ENCODE data around the gene TMEM175. TPM values are rescaled to one million over a fixed set of nuclear protein-coding genes. Genes with fewer than 3 reads are reported as not detected.

Gene TMEM175, protein sequence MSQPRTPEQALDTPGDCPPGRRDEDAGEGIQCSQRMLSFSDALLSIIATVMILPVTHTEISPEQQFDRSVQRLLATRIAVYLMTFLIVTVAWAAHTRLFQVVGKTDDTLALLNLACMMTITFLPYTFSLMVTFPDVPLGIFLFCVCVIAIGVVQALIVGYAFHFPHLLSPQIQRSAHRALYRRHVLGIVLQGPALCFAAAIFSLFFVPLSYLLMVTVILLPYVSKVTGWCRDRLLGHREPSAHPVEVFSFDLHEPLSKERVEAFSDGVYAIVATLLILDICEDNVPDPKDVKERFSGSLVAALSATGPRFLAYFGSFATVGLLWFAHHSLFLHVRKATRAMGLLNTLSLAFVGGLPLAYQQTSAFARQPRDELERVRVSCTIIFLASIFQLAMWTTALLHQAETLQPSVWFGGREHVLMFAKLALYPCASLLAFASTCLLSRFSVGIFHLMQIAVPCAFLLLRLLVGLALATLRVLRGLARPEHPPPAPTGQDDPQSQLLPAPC
- 20.5 TPM for polyA plus RNA-seq (2012; ENCODE audit: low read depth, missing spikeins)

DNA sequence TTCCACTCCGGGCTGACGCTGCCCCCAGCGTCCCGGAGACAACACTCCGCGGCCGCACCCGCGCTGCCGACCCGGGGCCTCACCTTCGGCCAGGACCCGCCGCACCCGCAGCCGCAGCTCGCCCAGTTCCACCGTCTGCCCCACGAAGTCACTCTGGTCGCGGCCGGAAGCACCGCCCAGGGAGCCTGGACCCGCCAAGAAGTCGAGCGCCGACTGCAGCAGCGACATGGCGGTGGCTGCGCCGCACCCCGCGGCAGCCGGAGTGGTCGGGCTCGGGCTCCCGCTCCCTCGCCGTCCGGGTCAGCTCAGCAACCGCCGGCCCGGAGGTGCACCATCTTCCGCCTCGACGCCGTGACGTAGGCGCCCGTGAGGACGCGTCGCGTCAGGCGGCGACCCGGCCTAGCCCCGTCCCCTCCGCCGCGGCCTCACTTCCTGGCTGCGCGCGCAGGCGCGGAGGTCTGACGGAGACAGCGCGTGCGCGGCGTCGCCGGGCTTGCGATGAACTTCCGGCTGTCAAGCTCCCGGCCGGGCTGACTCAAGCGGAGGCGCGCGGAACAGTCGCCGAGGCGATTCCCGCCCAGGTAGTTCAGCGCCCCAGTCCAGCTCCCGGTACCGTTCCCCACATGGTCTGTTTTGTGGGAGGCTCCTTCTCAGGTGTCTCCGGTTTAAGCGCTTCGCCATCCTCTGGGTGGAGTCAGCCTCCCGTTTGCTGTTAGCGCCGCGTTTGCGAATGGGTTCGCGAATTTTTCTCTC is at the start of gene TMEM175, which contains the start of gene GAK:
Gene TMEM175 (plus strand): TSS at position 501 of the 753 bp plus-strand sequence. CDS start 15,280 bp downstream, outside the sequence.
Gene GAK (minus strand): TSS at position 357 of the 753 bp plus-strand sequence. CDS start 129 bp downstream, at position 228.
- TF ChIP-seq TAF1 (IDR thresholded peaks at IDR 0.05; ENCODE audit: low read depth, low read length): peak; percentile 87
- peak; percentile 66 for TF ChIP-seq SPI1 (IDR thresholded peaks at IDR 0.05; ENCODE audit: low read depth, low read length)
- peak; percentile 91 for TF ChIP-seq POLR2AphosphoS5 (IDR thresholded peaks at IDR 0.05; ENCODE audit: low read depth, low read length)
- TF ChIP-seq POU2F2 (IDR thresholded peaks at IDR 0.05; ENCODE audit: low read depth, low read length): peak; percentile 61; the same call in 1 of the 2 replicates
- TF ChIP-seq PAX5 (IDR thresholded peaks at IDR 0.05; ENCODE audit: insufficient read depth, low read length, severe bottlenecking): no peak
- TF ChIP-seq POLR2A (IDR thresholded peaks at IDR 0.05; ENCODE audit: low read depth, low read length): peak; percentile 90
- FAIRE-seq: peak; percentile 100
- DNase-seq (ENCODE audit: insufficient read length, low spot score): peak; percentile 97

DNA sequence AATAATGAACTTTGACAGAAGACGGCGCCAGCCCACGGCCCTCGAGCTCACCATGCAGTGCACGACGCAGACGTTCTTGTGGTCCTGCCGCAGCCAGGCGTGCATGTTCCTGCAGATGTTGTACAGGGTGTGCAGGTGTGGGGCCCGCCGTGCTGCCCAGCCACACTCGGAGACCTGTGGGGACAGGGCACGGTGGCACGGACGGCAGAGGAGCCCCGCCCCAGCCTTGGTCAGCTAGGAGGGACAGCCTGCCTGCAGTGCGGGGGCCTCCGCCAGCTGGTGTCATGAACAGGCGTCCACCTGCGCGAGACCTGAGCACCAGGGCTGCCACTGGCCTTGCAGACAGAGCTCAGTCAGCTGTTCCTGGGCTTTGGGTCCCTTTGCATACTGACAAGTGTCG is 49.6 kb upstream of the TMEM175 start:
- FAIRE-seq: no peak
- DNase-seq (ENCODE audit: insufficient read length, low spot score): no peak
- no peak for TF ChIP-seq TAF1 (IDR thresholded peaks at IDR 0.05; ENCODE audit: low read depth, low read length)
- TF ChIP-seq POU2F2 (IDR thresholded peaks at IDR 0.05; ENCODE audit: low read depth, low read length): no peak
- TF ChIP-seq POLR2AphosphoS5 (IDR thresholded peaks at IDR 0.05; ENCODE audit: low read depth, low read length): no peak
- TF ChIP-seq PAX5 (IDR thresholded peaks at IDR 0.05; ENCODE audit: insufficient read depth, low read length, severe bottlenecking): no peak
- no peak for TF ChIP-seq SPI1 (IDR thresholded peaks at IDR 0.05; ENCODE audit: low read depth, low read length)
- TF ChIP-seq POLR2A (IDR thresholded peaks at IDR 0.05; ENCODE audit: low read depth, low read length): no peak

DNA sequence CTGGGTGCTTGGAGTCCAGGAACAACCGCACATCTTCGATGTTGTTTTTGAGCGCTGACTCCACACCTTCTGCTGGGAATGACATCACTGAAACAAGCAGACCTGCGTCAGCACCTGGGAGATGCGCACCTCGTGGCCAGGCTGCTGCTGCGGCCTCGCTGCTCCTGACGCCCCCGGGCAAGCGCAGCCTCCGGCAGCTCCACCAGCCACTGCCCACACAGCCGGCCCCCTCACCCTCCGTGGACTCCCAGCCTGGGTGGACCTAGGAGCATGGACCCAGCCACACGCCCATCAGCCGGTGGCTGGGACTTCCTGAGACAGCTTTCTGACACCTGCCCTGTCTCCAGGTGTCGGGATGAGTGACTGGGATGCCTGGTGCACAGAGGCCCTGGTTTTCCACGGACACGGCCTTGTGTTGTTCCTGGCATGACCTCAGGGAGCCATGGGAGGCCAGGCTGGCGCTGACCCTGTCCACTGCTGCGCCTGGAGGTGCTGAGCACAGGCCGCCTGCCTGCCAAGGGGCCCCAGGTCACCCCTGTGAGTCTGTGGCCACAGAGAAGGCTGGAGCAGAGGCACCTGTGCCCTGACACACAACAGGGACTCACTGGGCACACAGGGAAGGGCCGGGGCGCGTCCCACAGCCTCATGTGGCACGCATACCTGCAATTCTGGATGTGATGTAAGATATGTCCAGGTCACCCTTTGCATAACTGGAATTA is 48.7 kb upstream of the TMEM175 start:
- FAIRE-seq: no peak
- DNase-seq (ENCODE audit: insufficient read length, low spot score): no peak
- no peak; the same call in 1 of the 2 replicates for TF ChIP-seq POLR2AphosphoS5 (IDR thresholded peaks at IDR 0.05; ENCODE audit: low read depth, low read length)
- no peak for TF ChIP-seq POU2F2 (IDR thresholded peaks at IDR 0.05; ENCODE audit: low read depth, low read length)
- TF ChIP-seq SPI1 (IDR thresholded peaks at IDR 0.05; ENCODE audit: low read depth, low read length): no peak
- no peak for TF ChIP-seq PAX5 (IDR thresholded peaks at IDR 0.05; ENCODE audit: insufficient read depth, low read length, severe bottlenecking)
- TF ChIP-seq TAF1 (IDR thresholded peaks at IDR 0.05; ENCODE audit: low read depth, low read length): no peak
- no peak for TF ChIP-seq POLR2A (IDR thresholded peaks at IDR 0.05; ENCODE audit: low read depth, low read length)

DNA sequence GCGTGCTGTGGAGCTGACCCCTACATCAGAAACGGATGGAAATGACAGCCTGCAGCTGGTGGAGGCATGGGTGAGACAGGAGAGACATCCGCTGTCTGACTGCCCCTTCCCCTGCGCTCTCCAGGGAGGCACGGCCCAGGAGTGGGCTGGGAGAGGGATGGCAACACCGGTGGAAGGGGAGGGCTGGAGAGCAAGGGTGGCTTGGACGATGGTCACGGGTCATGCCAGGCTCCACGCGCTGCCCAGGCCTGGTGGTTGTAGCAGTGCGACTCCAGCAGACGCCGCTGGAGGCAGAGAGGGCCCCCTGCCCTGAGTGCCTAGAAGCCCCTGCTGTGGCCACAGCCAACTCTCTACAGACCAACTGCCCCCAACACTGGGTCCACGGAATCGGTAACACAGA is 48.0 kb upstream of the TMEM175 start:
- DNase-seq (ENCODE audit: insufficient read length, low spot score): no peak
- no peak for FAIRE-seq

DNA sequence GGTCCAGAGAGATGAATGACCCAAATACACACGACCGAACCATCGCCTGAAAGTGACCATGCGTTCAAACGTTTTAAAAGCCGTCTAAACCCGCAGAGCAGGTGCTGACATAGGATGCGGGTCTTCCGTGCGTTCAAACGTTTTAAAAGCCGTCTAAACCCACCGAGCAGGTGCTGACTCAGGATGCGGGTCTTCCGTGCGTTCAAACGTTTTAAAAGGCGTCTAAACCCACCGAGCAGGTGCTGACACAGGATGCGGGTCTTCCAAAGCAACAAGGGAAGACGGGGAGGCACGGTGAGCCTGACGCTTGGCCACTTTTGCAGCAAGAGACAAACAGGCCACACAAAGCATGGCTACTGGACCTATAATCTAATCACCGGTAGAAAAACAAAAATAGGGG is 47.4 kb upstream of the TMEM175 start:
- FAIRE-seq (no peak), DNase-seq (ENCODE audit: insufficient read length, low spot score) (no peak)
- TF ChIP-seq SPI1 (IDR thresholded peaks at IDR 0.05; ENCODE audit: low read depth, low read length) (no peak), PAX5 (IDR thresholded peaks at IDR 0.05; ENCODE audit: insufficient read depth, low read length, severe bottlenecking) (no peak), POLR2A (IDR thresholded peaks at IDR 0.05; ENCODE audit: low read depth, low read length) (no peak), POLR2AphosphoS5 (IDR thresholded peaks at IDR 0.05; ENCODE audit: low read depth, low read length) (no peak), TAF1 (IDR thresholded peaks at IDR 0.05; ENCODE audit: low read depth, low read length) (no peak)

More for the DNA sequence above, 48.0 kb upstream of the TMEM175 start:
- TF ChIP-seq POU2F2 (IDR thresholded peaks at IDR 0.05; ENCODE audit: low read depth, low read length) (no peak), POLR2AphosphoS5 (IDR thresholded peaks at IDR 0.05; ENCODE audit: low read depth, low read length) (no peak), POLR2A (IDR thresholded peaks at IDR 0.05; ENCODE audit: low read depth, low read length) (no peak), SPI1 (IDR thresholded peaks at IDR 0.05; ENCODE audit: low read depth, low read length) (no peak), PAX5 (IDR thresholded peaks at IDR 0.05; ENCODE audit: insufficient read depth, low read length, severe bottlenecking) (no peak), TAF1 (IDR thresholded peaks at IDR 0.05; ENCODE audit: low read depth, low read length) (no peak)

DNA sequence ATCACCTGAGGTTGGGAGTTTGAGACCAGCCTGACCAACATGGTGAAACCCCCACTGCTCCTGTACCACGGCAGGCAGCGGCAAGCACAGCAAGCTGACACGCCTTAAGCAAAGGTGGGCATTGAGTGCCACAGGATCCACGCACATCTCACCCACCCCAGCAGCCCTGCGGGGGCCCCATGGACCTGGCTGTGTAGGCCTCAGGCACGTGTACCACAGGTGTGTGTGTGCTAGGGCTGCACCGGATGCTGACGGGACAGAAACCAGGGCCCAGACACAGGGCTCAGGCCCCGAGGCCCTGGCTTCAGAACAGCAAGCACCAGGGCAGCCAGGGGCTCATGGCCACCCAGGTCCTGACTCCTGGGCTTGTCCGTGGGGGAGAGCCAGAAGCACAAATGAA is 46.9 kb upstream of the TMEM175 start:
- DNase-seq (ENCODE audit: insufficient read length, low spot score) (no peak), FAIRE-seq (no peak)
- TF ChIP-seq PAX5 (IDR thresholded peaks at IDR 0.05; ENCODE audit: insufficient read depth, low read length, severe bottlenecking): no peak
- no peak for TF ChIP-seq TAF1 (IDR thresholded peaks at IDR 0.05; ENCODE audit: low read depth, low read length)
- TF ChIP-seq POLR2AphosphoS5 (IDR thresholded peaks at IDR 0.05; ENCODE audit: low read depth, low read length): no peak

DNA sequence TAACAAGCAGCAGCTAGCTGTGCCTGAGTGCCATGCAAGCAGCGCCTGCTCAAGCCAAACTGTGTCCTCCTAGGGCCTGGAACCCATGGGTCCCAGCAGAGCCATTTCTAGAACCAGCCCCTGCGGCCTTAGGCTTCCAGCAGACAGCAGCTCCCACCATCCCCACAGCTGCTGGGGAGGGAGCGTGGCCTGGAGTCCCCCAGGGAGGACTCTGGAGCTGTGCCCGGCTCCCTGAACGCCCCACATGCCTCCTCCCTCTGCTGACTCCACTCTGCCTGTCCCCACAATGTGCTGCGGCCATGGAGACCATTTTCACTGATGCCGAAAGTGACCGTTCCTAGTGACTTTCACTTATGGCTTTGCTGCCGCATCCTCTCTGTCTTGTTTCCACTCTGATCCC is 46.0 kb upstream of the TMEM175 start:
- no peak for TF ChIP-seq POLR2A (IDR thresholded peaks at IDR 0.05; ENCODE audit: low read depth, low read length)
- no peak for TF ChIP-seq POLR2AphosphoS5 (IDR thresholded peaks at IDR 0.05; ENCODE audit: low read depth, low read length)
- TF ChIP-seq PAX5 (IDR thresholded peaks at IDR 0.05; ENCODE audit: insufficient read depth, low read length, severe bottlenecking): no peak
- no peak for TF ChIP-seq TAF1 (IDR thresholded peaks at IDR 0.05; ENCODE audit: low read depth, low read length)
- no peak for TF ChIP-seq POU2F2 (IDR thresholded peaks at IDR 0.05; ENCODE audit: low read depth, low read length)
- TF ChIP-seq SPI1 (IDR thresholded peaks at IDR 0.05; ENCODE audit: low read depth, low read length): no peak
- FAIRE-seq: no peak
- DNase-seq (ENCODE audit: insufficient read length, low spot score): no peak

DNA sequence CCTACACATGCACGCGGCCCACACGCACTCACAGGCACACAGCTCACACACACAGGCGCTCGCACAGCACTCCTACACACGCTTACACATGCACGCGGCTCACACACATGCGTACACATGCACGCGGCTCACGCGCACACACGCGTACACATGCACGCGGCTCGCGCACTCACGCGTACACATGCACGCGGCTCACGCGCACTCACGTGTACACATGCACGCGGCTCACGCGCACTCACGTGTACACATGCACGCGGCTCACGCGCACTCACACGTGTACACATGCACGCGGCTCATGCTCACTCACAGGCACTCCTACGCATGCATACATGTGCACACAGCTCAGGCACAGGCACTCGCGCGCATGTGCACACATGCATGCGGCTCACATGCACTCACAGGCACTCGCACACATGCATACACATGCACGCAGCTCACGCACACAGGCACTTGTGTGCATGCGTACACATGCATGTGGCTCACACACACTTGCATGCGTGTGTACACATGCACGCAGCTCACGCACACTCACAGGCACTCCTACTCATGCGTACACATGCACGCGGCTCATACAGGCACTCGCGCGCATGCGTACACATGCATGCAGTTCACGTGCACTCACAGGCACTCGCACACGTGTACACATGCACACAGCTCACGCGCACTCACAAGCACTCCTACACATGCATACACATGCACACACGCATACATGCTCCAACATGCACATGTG is 45.1 kb upstream of the TMEM175 start:
- DNase-seq (ENCODE audit: insufficient read length, low spot score): no peak
- TF ChIP-seq TAF1 (IDR thresholded peaks at IDR 0.05; ENCODE audit: low read depth, low read length) (no peak), PAX5 (IDR thresholded peaks at IDR 0.05; ENCODE audit: insufficient read depth, low read length, severe bottlenecking) (no peak), POU2F2 (IDR thresholded peaks at IDR 0.05; ENCODE audit: low read depth, low read length) (no peak), SPI1 (IDR thresholded peaks at IDR 0.05; ENCODE audit: low read depth, low read length) (no peak), POLR2A (IDR thresholded peaks at IDR 0.05; ENCODE audit: low read depth, low read length) (no peak)
- peak; percentile 74 for FAIRE-seq
